Left lung (tissue), 10 donors: ENCODE data around the gene MED12L. TPM values are rescaled to one million over a fixed set of nuclear protein-coding genes. Genes with fewer than 3 reads are reported as not detected.

Source experiments
- ATAC-seq: fragments of 200-7000 bp; cut with Tn5 transposase; one replicate; pipeline ENCODE4 v1.9.1; 2020; ENCODE audit warnings: moderate library complexity
- DNase-seq, 4 donors: peaks; one replicate each; pipeline ENCODE4 v3.0.0-alpha.2; 2013 to 2020
- H3K27ac ChIP-seq, 2 donors: fragments of 200-600 bp; sonication (generic) in 1 of 2; one replicate each; pipeline versions ENCODE4 v1.5.0 to v1.8.0; 2020 to 2021
- H3K27me3 ChIP-seq, 2 donors: fragments of 200-600 bp; sonication (generic) in 1 of 2; one replicate each; pipeline versions ENCODE4 v1.5.0 to v1.8.0; 2020 to 2021
- H3K36me3 ChIP-seq, 2 donors: fragments of 200-600 bp; sonication (generic) in 1 of 2; one replicate each; pipeline versions ENCODE4 v1.5.0 to v1.8.0; 2020 to 2021
- H3K4me1 ChIP-seq, 2 donors: fragments of 200-600 bp; one replicate each; pipeline ENCODE4 v1.8.0; 2021
- H3K4me3 ChIP-seq, 2 donors: fragments of 200-600 bp; sonication (generic) in 1 of 2; one replicate each; pipeline versions ENCODE4 v1.5.0 to v1.8.0; 2020 to 2021; ENCODE audit warnings: mild to moderate bottlenecking in 1 of 2
- H3K9me3 ChIP-seq, 2 donors: fragments of 200-600 bp; sonication (generic) in 1 of 2; one replicate each; pipeline versions ENCODE4 v1.5.0 to v1.8.0; 2020 to 2021
- intact Hi-C, 2 donors: fragments of 100-400 bp; cut with DNase I; formaldehyde crosslinking; loops; one replicate each; pipeline versions ENCODE4 v1.11.2 to v1.14.2; 2022
- polyA plus RNA-seq, 6 donors: library from polyadenylated mRNA; unstranded; fragments of 120-200 nt; gene quantifications; one replicate each; pipeline ENCODE4 v1.2.1, GENCODE V29; 2013; ENCODE audit not compliant: insufficient read length in 6 of 6
- total RNA-seq, 2 donors: library from RNA; stranded (reverse); fragmentation: NEBNext Ultra II Directional; extraction: Animal tissue kit (Norgen Biotek cat#: 25700); gene quantifications; one replicate each; pipeline ENCODE4 v1.2.1, GENCODE V29; 2021
- TF ChIP-seq, protein P1 (sequence below), 2 donors: fragments of 200-600 bp; sonication (generic) in 1 of 2; IDR thresholded peaks; one replicate each; pipeline versions ENCODE4 v1.5.0 to v1.8.0; 2021; ENCODE audit warnings: antibody characterized with exemption in 2 of 2
- donor health status: DM: no; HTN: yes; CAD: no.
- donor health status: DM: no; HTN: no; CAD: no.

MED12L gene
- total and polyA plus RNA-seq, 8 donors, result 0.66 to 1.0 (median 0.77) TPM

- no peaks in the 10 kb centered on the region for H3K9me3 ChIP-seq
- no peaks in the 10 kb centered on the region for H3K4me1 ChIP-seq
- no peaks in the 10 kb centered on the region for H3K36me3 ChIP-seq
- TF ChIP-seq, protein P1, sequence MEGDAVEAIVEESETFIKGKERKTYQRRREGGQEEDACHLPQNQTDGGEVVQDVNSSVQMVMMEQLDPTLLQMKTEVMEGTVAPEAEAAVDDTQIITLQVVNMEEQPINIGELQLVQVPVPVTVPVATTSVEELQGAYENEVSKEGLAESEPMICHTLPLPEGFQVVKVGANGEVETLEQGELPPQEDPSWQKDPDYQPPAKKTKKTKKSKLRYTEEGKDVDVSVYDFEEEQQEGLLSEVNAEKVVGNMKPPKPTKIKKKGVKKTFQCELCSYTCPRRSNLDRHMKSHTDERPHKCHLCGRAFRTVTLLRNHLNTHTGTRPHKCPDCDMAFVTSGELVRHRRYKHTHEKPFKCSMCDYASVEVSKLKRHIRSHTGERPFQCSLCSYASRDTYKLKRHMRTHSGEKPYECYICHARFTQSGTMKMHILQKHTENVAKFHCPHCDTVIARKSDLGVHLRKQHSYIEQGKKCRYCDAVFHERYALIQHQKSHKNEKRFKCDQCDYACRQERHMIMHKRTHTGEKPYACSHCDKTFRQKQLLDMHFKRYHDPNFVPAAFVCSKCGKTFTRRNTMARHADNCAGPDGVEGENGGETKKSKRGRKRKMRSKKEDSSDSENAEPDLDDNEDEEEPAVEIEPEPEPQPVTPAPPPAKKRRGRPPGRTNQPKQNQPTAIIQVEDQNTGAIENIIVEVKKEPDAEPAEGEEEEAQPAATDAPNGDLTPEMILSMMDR (IDR thresholded peaks at IDR 0.05), result no peak
- ATAC-seq (no peak), DNase-seq (no peak)
- no peaks in the 10 kb centered on the region for H3K27me3 ChIP-seq
- intact Hi-C loops, result no loop called here
- H3K27ac ChIP-seq, result no peak overlapping the region
- H3K4me3 ChIP-seq, result no peak overlapping the region
Measured at GRCh38 chr3:151415289-151415688, 329.8 kb downstream of the MED12L start.

- Histone ChIP-seq H3K4me1 (no peaks in the 10 kb centered on the region), H3K9me3 (no peaks in the 10 kb centered on the region), H3K36me3 (no peaks in the 10 kb centered on the region), H3K4me3 (no peak overlapping the region), H3K27me3 (no peaks in the 10 kb centered on the region), H3K27ac (no peak overlapping the region)
- DNase-seq (no peak), ATAC-seq (no peak)
- TF ChIP-seq, protein P1 (IDR thresholded peaks at IDR 0.05), result no peak
- intact Hi-C loops, result no loop called here
Measured at GRCh38 chr3:151419806-151420205, 334.3 kb downstream of the MED12L start.

GRCh38 chr3:151421938-151422337 lies 336.5 kb downstream of the MED12L start:
- Histone ChIP-seq H3K4me1 (no peaks in the 10 kb centered on the region), H3K4me3 (no peak overlapping the region), H3K27me3 (no peaks in the 10 kb centered on the region), H3K9me3 (no peaks in the 10 kb centered on the region), H3K27ac (no peak overlapping the region), H3K36me3 (no peaks in the 10 kb centered on the region)
- intact Hi-C loops, result no loop called here
- DNase-seq (no peak), ATAC-seq (no peak)
- TF ChIP-seq, protein P1 (IDR thresholded peaks at IDR 0.05), result no peak

DNA sequence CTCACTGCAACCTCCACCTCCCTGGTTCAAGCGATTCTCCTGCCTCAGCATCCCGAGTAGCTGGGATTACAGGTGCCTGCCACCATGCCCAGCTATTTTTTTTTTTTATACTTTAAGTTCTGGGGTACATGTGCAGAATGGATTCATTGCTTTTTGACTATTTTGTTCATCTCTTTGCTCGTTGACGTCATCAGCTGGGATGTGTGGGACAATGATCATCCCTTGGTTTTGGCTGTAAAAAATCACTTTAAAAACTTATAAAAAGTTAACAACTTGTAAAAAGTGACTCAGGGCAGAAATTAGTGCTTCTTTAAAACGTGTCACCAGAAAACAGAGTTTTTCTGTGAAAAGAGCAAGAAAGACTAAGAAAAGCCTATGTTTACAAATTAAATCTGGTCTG lies 337.6 kb downstream of the MED12L start:
- H3K36me3 ChIP-seq, result no peaks in the 10 kb centered on the region
- ATAC-seq, result no peak
- intact Hi-C loops, result no loop called here

GRCh38 chr3:151425627-151426340 lies 340.3 kb downstream of the MED12L start:
- Histone ChIP-seq H3K4me1 (no peaks in the 10 kb centered on the region), H3K4me3 (no peak overlapping the region), H3K27me3 (no peaks in the 10 kb centered on the region), H3K27ac (no peak overlapping the region), H3K9me3 (no peaks in the 10 kb centered on the region), H3K36me3 (no peaks in the 10 kb centered on the region)
- no peak for ATAC-seq
- intact Hi-C loops, result no loop called here
- TF ChIP-seq, protein P1 (IDR thresholded peaks at IDR 0.05), result no peak
- no peak for DNase-seq

More for the DNA sequence above, 337.6 kb downstream of the MED12L start:
- DNase-seq, result no peak
- H3K4me1 ChIP-seq, result no peaks in the 10 kb centered on the region
- TF ChIP-seq, protein P1 (IDR thresholded peaks at IDR 0.05), result no peak
- no peaks in the 10 kb centered on the region for H3K27me3 ChIP-seq
- H3K27ac ChIP-seq, result no peak overlapping the region
- H3K4me3 ChIP-seq, result no peak overlapping the region
- no peaks in the 10 kb centered on the region for H3K9me3 ChIP-seq
